BE2C (cell line): ENCODE results near the gene PIK3R3.

Experiments
- DNase-seq: peaks from one replicate; pipeline ENCODE4 v3.0.0-alpha.2; 2020
- H3K27me3 ChIP-seq: fragments of 250-450 bp; sonication (Bioruptor Pico); 2 replicates; pipeline ENCODE4 v1.5.1; 2020; ENCODE audit warnings: mild to moderate bottlenecking
- H3K36me3 ChIP-seq: fragments of 250-450 bp; sonication (Bioruptor Pico); 2 replicates; pipeline ENCODE4 v1.5.1; 2020; ENCODE audit warnings: mild to moderate bottlenecking
- H3K4me1 ChIP-seq: fragments of 250-450 bp; sonication (Bioruptor Pico); 2 replicates; pipeline ENCODE4 v1.5.1; 2020
- H3K4me3 ChIP-seq: 2 replicates; pipeline ENCODE4 v1.5.1; 2011; ENCODE audit warnings: low read depth, low read length
- H3K9me3 ChIP-seq: fragments of 250-450 bp; sonication (Bioruptor Pico); 2 replicates; pipeline ENCODE4 v1.5.1; 2020
- TF ChIP-seq, protein P1 (sequence below): IDR thresholded peaks from 2 replicates; pipeline ENCODE4 v1.5.1; 2012; ENCODE audit warnings: mild to moderate bottlenecking, low read depth, low read length

PIK3R3 gene

DNA sequence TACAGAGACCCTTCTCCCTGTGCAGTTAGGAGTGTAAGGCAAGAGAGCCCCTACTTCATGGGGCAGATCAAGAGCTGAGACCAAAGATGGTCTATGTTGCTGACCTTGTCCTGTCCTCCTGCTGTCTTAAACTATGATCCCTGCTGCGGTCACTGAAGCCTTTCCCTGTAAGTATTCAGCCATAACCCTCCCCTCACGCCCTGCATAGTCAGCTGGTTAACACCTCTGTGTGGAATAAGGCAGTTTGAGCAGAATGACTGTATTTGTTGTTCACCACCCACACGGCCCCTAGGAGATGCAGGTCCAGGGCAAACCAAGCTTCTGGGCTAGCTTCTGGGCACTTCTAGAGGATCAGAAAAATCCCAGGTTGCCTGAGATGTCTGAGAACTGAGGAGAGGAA lies 42.8 kb upstream of the PIK3R3 start:
- TF ChIP-seq, protein P1, sequence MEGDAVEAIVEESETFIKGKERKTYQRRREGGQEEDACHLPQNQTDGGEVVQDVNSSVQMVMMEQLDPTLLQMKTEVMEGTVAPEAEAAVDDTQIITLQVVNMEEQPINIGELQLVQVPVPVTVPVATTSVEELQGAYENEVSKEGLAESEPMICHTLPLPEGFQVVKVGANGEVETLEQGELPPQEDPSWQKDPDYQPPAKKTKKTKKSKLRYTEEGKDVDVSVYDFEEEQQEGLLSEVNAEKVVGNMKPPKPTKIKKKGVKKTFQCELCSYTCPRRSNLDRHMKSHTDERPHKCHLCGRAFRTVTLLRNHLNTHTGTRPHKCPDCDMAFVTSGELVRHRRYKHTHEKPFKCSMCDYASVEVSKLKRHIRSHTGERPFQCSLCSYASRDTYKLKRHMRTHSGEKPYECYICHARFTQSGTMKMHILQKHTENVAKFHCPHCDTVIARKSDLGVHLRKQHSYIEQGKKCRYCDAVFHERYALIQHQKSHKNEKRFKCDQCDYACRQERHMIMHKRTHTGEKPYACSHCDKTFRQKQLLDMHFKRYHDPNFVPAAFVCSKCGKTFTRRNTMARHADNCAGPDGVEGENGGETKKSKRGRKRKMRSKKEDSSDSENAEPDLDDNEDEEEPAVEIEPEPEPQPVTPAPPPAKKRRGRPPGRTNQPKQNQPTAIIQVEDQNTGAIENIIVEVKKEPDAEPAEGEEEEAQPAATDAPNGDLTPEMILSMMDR = no peak
- no peak for DNase-seq
- no peaks in the 10 kb centered on the region for H3K4me1 ChIP-seq
- no peaks in the 10 kb centered on the region for H3K27me3 ChIP-seq
- no peaks in the 10 kb centered on the region for H3K36me3 ChIP-seq
- no peaks in the 10 kb centered on the region for H3K9me3 ChIP-seq
- H3K4me3 ChIP-seq = no peak overlapping the region

DNA sequence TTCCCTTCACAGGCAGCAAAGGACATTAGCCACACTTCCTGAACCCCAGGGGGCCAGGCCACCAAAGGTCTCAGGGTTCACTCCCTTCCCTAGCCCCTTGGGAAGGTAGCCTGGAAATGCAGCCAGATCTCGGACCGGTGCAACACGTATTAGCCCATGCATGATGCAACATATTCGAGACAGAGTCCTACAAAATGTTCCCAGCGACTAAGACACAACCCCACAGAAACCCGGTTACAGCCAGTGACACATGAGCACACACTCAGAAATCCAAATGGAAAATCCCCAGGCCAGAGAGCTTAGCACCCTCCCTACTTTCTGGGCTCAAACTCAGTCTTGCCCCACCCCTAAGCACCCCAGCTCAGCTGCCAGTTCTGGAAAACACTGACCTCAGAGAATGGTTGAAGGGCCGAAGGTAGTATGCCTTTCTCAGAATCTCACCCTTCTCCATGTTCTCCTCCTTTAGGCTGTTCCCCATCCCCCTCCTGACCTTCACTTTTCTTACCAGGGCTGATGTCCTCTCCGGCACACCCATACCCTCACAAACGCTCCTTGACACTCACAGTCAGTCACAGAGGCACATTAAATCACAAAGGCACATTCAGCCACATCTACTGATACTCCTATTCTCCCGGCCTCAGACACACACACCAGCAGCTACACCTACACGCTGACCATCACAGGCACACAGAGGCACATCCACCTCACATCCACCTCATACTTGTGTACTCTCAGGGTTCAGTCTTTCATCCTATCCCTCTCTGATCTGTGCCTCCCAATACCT lies 42.2 kb upstream of the PIK3R3 start, which contains the start of gene TSPAN1:
TSS of gene TSPAN1 (plus strand) at position 640 of the 784 bp plus-strand sequence. CDS start 6,021 bp downstream, outside the sequence.
- Histone ChIP-seq H3K4me3 (no peak within 1 kb of the TSS), H3K9me3 (no peaks in the 10 kb centered on the region), H3K27me3 (no peaks in the 10 kb centered on the region), H3K36me3 (no peaks in the 10 kb centered on the region), H3K4me1 (no peaks in the 10 kb centered on the region)
- TF ChIP-seq, protein P1 = no peak
- DNase-seq = no peak

DNA sequence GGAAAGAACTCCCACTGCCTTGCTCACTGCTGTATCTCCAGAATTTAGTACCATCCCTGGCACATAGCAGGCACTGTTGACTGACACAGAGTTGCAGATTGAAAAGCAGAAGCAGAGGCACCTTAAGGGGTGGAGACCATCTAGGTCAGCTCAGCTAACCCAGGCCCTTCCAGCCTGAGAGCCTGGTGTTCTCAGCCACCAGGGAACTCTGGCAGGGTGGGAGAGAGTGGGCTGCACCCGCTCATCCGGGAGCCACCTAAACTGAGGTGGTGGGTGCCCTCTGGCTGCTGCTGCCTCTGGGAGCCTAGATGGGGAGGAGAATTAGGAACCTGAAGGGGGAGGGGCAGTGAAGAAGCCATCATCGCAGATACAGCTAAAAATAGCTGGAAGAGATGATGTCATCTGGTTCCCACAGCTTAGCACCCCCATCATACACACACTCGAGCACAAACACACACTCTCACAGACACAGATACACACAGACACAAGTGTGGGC lies 41.0 kb upstream of the PIK3R3 start:
- no peaks in the 10 kb centered on the region for H3K4me1 ChIP-seq

DNA sequence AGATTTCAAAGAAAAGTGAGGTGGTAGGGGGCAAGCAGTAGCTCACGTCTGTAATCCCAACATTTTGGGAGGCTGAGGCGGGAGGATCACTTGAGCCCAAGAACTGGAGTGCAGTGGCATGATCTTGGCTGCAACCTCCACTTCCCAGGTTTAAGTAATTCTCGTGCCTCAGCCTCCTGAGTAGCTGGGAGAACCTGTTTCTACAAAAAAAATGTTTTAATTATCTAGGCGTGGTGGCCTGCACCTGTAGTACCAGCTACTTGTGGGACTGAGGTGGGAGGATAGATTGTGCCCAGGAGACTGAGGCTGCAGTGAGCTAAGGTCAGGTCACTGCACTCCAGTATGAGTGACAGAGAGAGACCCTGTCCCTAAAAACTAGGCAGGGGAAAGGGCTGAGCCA lies 39.9 kb upstream of the PIK3R3 start:
- no peaks in the 10 kb centered on the region for H3K36me3 ChIP-seq
- no peak for DNase-seq
- H3K4me1 ChIP-seq = no peaks in the 10 kb centered on the region
- TF ChIP-seq, protein P1 = no peak
- H3K9me3 ChIP-seq = no peaks in the 10 kb centered on the region
- no peak overlapping the region for H3K4me3 ChIP-seq
- no peaks in the 10 kb centered on the region for H3K27me3 ChIP-seq

More for the DNA sequence above, 41.0 kb upstream of the PIK3R3 start:
- Histone ChIP-seq H3K4me3 (no peak overlapping the region), H3K27me3 (no peaks in the 10 kb centered on the region), H3K36me3 (no peaks in the 10 kb centered on the region), H3K9me3 (no peaks in the 10 kb centered on the region)
- TF ChIP-seq, protein P1 = no peak
- DNase-seq = no peak

DNA sequence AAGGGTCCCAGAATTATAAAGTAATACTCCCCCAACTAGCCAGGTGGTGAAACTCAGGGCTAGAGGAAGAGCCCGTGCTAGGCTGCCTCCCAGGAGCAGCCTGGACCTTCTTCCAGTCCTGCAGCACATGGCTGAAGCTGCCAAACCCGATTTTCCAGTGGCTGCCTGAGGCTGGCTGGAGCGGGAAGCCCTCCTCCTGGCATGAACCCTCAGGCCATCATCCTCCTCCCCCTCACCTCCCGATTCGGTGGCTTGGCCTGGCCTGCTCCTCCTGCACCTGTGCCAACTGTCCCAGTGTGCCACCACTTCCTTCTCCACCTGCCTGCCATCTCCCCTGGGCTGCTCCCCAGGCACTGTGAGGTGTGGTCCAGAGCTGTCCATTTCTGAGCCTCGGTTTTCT lies 39.4 kb upstream of the PIK3R3 start:
- no peak for DNase-seq
- Histone ChIP-seq H3K27me3 (no peaks in the 10 kb centered on the region), H3K36me3 (no peaks in the 10 kb centered on the region), H3K9me3 (no peaks in the 10 kb centered on the region), H3K4me1 (no peaks in the 10 kb centered on the region), H3K4me3 (no peak overlapping the region)
- TF ChIP-seq, protein P1 = no peak

DNA sequence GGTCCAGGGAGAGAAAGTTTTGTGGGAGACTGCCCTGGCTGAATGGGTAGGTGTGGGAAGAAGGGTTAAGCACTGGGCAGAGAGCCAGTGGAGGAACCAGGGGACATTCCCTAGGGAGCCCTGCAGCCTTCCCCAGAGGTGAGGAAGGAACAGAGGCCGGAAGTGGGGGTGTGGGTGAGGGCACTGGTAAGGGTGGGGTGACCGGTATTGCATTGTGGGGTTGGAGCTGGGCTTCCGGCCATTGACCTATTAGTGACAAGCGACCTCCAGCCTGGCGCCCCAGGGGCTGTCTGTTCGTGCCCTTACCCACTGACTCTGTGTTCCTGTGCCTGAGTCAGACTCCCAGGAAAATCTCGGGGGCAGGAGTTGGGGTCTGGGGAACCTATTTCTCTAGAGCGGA lies 38.9 kb upstream of the PIK3R3 start:
- no peaks in the 10 kb centered on the region for H3K4me1 ChIP-seq
- H3K36me3 ChIP-seq = no peaks in the 10 kb centered on the region
- H3K4me3 ChIP-seq = no peak overlapping the region
- no peak for DNase-seq
- TF ChIP-seq, protein P1 = no peak
- no peaks in the 10 kb centered on the region for H3K27me3 ChIP-seq
- no peaks in the 10 kb centered on the region for H3K9me3 ChIP-seq
